HUDEP-2 (cell line): ENCODE data around the gene SOX18.
A peak's percentile ranks its signal among the peaks of the same experiment; 100 is the strongest.

Source experiments
- DNase-seq, 76 experiments: peaks; one replicate each; lab custom pipeline; 2025; ENCODE audit not compliant: unreplicated experiment in 76 of 76; lab: John Stamatoyannopoulos, UW

SOX18 gene

GRCh38 chr20:64080813-64081623 is 31.6 kb upstream of the SOX18 start:
- no peak for DNase-seq

- DNase-seq, result peak in 4 of 76 experiments; percentile 19 to 35 (median 26)
Observed at GRCh38 chr20:64080013-64080812, 30.8 kb upstream of the SOX18 start, which contains the start of gene OPRL1. TSS of gene OPRL1 (plus strand) at chr20:64080082. CDS start at chr20:64092721, 12,639 bp downstream.

DNA sequence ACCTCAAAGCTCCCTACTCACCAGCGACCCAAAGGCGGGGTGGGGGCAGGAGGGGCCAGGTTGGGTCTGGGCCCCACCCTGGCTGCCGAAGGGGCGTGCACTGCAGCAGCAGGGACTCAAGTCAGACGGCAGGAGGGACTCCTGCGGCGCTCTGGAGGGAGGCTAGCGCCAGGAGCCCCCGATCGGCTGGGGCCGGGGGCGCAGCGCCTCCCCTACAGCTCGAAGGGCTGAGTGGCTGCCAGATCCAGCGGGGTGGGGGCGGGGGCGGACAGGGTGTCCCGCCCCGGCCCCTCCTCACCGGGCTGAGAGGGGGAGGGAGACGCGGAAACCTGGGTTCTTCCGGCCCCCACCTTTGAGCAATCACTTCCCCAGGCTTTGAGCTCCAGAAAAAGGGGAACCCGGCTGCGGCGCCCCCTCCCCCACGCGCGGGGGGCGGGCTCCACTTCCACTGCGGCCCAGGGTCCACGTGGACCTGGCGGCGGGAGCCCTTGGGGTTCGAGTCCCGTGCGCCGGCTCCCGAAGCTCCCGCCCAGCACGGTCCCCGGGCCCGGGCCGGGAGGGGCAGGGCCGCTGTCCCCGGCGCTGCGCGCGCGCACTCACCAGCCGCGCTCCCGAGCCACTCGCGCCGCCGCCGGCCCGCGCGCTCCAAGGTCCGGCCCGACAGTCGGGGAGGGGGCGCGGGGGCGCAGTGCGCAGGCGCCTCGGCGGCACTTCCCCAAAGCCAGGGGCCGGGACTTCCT is 30.0 kb upstream of the SOX18 start, which contains the start of gene RGS19:
Gene RGS19, minus strand, starts transcription at position 246 of the 740 bp plus-strand sequence. CDS start 2,632 bp downstream, outside the sequence.
- peak in 33 of 76 experiments; percentile 10 to 57 (median 33) for DNase-seq

DNA sequence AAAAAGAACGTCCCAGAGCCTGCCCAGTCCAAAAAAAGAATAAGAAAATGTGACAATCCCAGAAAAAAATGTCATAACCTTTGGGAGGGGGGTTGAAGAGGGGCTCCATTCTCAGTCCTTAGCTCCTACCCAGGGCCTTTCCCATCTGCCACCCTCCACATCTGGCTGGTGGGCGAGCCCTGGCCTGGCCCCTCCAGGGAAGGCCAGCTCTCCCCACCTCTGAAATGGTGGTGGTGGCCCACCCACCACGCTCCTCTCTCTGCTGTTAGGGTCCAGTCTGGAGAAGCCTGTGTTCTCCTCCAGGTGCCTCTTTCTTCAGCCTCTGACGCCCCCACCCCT is 29.5 kb upstream of the SOX18 start:
- DNase-seq, result no peak

- DNase-seq, result no peak
Observed at GRCh38 chr20:64077876-64078551, 28.6 kb upstream of the SOX18 start.

DNA sequence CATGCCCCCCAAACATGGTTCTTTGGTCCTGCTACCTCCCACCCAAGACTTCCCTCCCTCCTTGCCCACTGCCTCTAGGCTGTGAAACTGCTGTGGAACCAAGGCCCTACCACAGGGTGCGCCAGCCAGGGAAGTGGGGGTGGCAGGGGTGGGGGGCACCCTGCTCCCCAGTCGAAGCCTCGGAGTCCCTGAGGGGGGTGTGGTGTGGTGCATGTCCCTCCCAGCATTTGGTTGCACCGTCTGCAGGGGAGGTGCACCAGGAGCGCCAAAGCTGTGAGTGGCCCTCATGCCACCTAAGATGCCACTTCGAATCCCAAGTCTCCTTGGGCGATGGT is 28.1 kb upstream of the SOX18 start:
- no peak for DNase-seq

DNA sequence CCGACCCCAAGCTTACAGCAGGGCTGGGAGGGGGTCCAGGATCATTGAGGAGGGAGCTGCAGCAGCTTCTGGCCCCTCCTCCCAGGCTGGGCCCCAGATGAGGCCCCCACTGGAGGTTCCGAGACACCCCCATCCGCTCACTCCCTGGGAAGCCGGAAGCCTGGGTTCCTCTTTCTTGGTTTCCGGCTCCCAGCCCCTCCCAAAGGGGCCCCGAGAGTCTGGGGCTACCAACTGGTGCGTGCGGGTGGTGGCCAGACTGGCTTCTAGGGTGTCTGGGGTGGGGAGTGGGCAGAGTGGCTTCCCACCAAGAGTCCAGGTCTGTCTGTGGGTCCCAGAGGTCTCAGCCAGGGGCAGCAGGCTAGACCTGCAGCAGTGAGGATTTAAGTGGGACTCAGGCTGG is 27.7 kb upstream of the SOX18 start:
- no peak for DNase-seq

DNA sequence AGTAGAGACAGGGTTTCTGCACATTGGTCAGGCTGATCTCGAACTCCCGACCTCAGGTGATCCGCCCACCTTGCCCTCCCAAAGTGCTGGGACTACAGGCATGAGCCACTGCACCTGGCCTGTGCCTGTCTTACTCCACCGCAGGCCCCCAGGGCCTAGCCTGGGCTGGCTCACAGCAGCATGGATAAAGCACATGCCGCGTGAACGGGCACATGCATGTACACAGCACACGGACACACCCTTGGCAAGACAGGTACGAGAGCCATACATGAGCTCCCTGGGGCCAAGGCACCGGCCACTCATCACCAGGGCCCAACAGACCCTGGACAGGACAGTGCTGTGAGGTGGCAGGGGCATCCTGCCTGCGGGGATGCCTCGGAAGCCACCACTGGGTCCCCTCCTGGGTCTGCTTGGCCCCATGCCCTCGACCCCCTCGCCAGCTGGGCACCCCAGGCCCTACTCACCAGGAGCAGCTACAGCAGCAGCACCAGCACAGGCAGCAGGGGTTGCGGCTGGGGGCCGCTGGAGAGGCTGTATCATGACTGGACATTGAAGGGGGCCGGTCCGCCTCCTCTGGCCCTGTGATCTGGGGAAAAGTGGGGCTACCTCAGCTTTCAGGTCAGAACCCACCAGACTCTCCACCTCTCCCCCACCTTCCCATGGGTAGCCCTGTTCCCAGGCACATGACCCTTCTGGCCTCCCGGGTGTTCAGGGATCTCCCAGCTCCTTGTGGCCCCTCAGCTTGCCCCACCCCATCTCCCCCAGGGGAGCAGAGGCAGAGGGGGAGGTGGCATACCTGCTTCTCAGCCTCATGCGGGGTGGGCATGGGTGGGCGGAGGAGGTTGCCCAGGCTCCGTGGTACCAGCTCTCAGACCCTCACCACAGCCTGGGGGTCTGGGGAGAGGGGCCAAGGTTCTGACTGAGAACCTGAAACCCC is 26.9 kb upstream of the SOX18 start:
- DNase-seq, result no peak

GRCh38 chr20:64075556-64075955 is 26.1 kb upstream of the SOX18 start:
- no peak for DNase-seq

DNA sequence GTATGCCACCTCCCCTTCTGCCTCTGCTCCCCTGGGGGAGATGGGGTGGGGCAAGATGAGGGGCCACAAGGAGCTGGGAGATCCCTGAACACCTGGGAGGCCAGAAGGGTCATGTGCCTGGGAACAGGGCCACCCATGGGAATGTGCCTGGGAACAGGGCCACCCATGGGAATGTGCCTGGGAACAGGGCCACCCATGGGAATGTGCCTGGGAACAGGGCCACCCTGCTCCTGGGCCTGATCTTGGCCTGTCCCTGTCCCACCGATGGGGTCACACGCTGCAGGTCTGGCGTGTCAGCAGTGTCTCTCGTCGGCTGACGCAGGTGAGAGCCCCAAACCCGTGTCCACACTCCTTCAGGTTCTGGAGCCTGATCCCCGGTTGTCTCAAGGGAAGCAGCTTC is 25.5 kb upstream of the SOX18 start:
- no peak for DNase-seq

- no peak for DNase-seq
Observed at GRCh38 chr20:64074184-64074789, 24.8 kb upstream of the SOX18 start.

DNA sequence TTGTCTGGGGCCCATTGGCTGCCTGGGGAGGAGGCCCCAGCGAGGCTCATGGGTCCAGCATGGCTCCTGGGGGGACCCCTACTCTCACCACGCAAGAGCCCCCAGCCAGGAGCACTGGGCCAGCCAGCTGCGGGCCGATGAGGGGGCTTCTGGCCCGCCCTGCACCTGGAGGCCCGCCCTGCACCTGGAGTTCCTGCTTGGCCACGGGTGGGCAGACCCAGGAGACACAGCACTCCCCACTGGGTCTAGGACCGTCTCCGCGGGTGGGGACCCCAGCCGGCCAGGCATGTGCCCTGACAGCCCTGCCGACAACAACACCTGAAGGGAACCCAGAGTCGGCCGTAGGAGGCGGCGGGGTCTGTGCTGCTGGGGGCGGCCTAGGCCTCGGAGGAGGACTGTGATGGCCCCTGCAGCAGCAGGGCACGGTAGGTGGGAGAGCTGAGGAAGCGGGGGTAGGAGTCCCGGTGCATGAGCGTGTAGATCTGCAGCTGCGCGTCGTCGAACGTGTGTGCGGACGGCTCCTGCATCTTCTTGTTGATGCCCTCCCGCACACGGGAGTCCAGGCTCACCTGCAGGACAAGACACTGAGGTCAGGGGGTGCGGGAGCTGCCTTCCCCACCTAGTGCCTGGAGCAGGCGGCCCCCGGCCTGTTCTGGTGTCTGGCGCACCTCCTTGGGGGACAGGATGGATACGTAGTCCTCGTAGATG is 24.2 kb upstream of the SOX18 start:
- no peak for DNase-seq

- peak in 3 of 76 experiments; percentile 14 to 43 (median 27) for DNase-seq
Observed at GRCh38 chr20:64072498-64073063, 23.1 kb upstream of the SOX18 start.

GRCh38 chr20:64071341-64072332 is 22.2 kb upstream of the SOX18 start:
- no peak for DNase-seq

- no peak for DNase-seq
Observed at GRCh38 chr20:64070244-64070993, 21.0 kb upstream of the SOX18 start.

GRCh38 chr20:64069614-64070243 is 20.3 kb upstream of the SOX18 start:
- peak in 5 of 76 experiments; percentile 24 to 39 (median 33) for DNase-seq
